NCI-H748 (cell line): Measurements from ENCODE around the gene NT5DC3.

ENCODE experiments used
- DNase-seq: peaks from one replicate; lab custom pipeline; 2025; ENCODE audit not compliant: unreplicated experiment; lab: John Stamatoyannopoulos, UW

The NT5DC3 gene

DNA sequence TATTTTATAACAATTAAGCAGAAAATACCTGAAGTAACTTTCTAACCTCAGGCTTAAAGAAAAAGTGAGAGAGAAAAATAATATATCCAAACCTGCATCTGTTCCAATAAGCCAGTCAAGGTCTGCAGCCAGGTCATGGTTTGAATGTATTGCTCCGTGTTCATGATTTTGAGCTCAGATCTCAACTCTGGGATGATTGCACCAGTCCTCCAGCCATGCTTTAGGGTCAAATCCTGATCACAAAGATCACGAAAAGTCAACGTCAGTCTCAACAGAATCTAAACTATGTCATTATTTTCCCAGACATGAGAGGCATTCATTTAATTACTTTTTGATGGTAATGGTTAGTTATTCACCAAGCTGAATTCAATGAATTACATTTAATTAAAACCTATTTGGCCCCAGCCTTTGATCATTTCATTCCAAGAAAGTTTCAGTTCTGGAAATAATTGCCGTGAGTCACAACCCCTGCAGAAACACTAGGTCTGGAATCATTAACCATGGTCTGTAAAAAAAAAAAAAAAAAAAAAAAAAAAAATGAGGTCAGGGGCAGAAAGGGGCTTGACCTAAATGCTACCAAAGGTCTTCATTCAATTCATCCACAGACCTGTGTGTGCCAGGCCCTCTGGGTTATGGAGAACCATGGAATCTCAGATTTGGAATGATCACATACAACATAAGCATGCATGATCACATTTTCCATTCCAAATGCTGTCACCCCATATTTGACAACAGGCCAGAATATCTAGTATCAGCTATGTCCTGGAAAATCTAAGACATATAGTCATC, 55.6 kb downstream of the NT5DC3 start:
- no peak for DNase-seq

- DNase-seq = no peak
Observed at GRCh38 chr12:103783744-103784664, 57.0 kb downstream of the NT5DC3 start.

DNA sequence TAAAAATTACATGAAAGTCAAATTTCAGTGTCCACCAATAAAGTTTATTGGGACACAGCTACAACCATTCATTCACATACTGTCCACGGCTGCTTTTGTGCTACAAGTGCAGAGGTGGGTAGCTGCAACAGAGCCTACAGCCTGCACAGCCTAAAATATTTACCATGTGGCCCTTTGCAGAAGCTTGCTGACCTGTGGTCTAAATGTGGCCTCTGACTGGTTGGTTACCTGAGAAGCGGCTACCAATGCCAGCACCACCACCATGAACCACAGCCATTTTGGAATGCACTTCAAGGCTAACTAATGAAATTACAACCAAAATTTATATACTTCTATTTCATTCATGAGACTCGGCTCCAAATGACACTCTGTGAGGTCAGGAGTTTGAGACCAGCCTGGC, 58.6 kb downstream of the NT5DC3 start:
- DNase-seq = no peak

- DNase-seq = no peak
Observed at GRCh38 chr12:103780992-103781391, 60.0 kb downstream of the NT5DC3 start.

DNA sequence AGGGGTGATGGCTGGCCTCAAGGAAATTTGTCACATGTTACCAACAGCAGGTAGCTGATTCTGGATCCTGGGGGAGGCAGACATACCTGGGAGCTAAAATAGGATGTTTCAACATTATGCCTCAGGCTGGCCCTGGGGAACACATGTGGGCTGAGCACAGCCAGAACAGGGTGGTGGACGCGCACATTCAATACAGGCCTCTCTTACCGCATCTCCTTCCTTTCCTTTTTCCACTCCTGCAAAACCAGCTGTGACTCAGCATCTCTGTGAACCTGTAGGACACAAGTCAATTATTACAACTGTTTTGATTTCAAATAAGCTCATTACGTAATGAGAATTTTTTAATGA, 61.0 kb downstream of the NT5DC3 start:
- DNase-seq = no peak

GRCh38 chr12:103779410-103780092, 61.5 kb downstream of the NT5DC3 start:
- DNase-seq = no peak

DNA sequence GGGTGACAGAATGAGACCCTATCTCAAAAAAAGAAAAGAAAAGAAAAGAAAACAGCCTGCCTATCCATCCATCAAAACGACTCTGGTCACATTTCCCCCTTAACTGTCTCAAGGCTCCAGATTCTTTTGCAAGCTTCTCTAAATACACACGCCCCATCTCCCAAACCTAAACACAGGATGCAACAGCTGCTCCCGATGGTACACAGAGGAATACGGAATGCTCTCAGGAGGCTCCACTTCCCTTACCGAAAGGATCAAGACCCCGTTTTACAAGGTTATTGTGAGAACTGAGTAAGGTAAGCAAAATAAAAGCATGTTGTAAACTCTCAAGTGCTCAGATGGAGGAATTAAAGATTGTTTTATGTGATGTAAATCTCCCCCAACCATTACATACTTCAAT, 62.3 kb downstream of the NT5DC3 start:
- DNase-seq = no peak

- DNase-seq = no peak
Observed at GRCh38 chr12:103774977-103775560, 66.0 kb downstream of the NT5DC3 start.

DNA sequence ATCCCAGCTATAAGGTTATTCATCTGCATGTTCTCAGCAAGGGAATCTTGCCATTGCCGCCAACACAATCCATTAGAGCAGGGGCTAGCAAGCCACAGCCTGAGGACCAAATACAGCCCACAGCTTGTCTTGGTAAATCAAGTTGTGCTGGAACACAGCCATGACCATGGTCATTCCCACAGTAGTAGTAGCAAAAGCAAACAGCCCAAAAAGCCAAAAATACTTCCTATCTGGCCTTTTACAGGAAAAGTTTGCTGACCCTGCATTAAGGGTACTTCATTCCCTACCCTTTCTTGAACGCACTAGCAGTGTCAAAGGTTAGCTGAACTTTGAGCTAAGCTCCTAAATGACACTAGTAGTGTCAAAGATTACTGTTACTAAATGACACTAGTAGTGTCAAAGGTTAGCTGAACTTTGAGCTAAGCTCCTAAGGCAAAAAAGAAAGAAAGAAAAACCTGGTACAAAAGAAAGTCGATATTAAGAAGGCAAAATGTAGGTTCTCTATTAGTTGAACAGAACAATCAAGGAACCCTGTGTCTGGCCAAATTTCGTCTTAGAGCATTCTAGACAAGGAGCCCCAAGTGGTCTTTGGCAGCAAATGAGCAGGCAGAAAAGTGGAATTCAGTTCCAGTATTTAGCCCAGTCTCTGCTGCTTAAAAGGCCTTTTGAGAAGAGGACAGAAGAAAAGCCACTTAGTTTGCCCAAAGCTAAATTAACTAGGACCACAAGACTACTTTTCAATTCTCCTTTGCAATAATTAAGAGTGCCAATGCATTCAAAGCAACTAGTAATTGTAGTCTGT, 67.7 kb downstream of the NT5DC3 start:
- no peak for DNase-seq

DNA sequence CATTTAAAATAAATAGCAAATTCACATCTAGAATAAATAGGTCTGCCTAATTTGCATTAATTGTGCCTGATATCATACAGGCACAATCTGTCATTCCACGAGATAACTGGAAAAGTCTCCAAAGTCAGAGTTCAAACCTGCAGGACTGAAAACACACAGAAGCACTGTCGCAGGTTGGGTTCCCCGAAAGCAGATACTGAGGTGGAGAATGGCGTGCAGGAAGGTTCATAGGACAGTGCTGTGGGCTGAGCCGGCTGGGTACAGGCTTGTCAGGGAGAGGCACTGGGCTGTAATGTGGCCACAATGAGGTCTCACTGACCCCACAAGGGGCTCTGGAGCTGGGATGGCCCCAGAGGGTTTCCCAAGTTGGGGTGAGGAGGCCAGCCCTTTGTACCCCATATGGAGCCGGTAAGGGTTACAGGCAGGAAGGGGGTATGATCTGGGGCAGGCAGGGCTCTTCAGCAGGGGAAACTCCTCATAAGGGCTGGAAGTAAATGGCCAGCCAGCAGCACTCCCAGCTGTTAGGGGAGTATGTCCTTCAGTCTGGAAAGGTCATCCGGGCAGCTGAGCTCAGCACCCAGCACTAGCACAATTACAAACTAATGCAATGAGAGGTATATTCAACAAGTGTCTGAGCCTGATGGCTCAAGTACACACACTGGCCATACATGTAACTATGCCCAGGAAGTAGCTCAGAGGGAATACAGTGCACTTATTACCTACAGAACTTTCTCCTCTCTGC, 68.5 kb downstream of the NT5DC3 start:
- DNase-seq = no peak

DNA sequence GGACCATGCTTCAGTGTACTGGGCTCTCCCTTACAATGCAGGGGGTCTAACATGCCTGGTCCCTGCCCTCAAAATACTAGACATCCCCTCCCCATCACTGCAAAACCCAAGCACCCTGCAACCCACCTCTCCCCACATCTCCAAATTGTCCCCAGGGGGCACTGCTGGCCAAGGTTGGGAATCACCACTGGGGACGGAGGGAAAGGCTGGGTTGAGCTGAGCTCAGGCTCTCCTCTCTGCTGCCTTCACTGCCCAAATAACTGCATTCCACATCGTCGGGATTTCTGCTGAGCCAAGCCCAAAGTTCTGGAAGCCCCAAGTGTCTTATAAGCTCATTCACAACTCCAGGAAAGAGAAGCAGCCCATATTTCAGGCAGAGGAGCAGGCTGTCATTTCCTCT, 69.6 kb downstream of the NT5DC3 start:
- peak; percentile 53 for DNase-seq

DNA sequence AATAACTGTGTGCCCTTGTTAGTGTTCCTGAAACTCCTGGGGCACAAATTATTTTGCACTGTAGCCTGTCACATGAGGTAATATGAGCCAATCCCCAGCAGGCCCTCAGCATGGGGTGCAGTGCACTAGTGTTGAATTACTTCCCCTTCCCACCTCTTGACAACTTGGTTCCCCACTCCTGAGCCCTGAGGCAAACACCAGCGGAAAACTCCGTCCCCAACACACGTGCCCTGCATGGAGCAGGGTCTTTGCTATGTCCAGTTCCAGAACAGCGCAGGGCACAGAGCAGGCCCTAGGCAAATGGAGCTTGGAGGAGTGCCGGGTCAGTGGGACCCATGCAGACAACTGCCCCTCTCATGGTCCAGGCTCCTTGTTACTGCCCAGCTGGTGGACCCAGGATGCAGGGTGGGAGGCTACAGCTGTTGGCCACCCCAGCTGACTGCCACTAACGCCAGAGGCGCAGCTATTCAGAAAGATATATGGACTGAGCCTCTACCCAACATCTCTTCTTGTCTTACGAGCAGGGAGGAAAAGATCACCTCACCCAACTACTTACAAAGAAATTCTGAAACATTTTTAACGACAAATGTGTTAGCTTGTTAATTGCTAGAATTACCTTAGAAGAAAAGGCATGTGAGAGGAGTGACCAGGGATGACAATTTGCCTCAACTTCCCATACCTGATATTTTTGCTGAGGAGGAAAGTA, 71.6 kb downstream of the NT5DC3 start:
- no peak for DNase-seq

GRCh38 chr12:103768467-103769123, 72.4 kb downstream of the NT5DC3 start:
- no peak for DNase-seq

DNA sequence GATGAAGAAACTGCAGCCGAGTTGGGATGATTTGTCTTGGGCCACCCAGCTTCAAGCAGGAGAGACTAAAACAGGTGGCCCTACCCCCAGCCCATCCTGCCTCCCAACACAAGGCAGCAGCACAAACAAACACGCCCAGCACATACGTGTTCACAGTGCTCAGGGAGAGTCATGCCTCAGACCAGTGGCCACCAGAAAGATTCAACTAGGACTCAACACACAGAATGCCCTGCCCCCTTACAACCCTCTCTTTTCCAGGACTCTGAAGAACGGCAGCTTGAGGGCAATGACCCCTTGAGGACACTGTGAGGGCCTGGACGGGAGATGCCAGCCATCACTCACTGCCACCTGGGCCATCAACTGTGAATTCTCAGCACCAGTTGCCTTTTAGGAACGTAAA, 75.0 kb downstream of the NT5DC3 start:
- DNase-seq = no peak

DNA sequence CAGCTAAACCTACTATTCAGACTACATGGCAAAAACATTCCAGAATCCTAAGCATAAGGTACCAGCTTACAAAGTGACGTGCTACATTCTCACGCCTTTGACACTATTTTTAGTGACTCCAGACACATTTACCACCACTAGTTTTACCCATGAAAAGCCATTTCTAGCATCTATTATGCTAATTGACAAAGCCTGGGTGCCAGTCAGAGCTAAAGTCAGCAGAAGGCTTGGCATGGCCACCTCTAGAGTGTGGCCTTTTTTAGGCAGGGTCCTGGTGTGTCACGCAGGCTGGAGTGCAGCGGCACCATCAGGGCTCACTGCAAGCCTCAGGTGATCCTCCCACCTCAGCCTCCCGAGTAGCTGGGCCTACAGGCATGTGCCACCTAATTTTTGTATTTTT, 75.7 kb downstream of the NT5DC3 start:
- DNase-seq = no peak

GRCh38 chr12:103762473-103762872, 78.6 kb downstream of the NT5DC3 start:
- DNase-seq = no peak

DNA sequence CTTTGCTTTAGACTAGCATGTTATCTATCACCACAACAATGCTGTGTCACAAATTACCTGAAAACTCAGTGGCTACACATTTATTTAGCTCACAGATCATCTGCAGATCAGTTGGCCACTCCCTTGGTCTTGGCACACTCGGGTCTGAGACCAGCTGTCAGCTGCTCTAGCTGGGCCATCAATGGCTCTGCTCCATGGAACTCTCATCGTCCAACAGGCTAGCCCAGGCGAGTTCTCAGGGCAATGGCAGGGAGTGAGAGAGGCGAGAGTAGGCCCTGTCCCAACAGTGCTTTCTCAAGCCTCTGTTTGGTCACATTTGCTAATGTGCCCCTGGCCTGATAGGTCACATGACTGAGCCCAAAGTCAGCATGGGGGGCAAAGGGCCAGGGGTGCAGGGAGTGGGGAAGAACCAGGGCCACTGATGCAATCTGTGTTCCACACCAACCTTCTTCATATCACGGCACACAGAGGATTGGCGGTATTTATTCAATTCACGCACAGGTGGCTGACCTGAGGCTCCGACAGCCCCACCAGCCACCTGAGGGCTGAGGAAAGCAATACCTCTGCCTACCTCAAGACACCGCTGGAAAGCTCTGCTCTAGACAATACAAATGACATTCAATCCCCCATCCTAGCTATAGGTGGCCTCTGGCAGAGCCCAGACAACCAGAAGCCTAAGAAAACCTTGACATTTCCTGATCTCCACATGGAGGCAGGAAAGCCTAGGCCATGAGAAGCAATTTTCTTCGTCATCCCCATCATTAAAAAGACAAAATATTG, 82.5 kb downstream of the NT5DC3 start:
- no peak for DNase-seq

- no peak for DNase-seq
Observed at GRCh38 chr12:103757248-103757647, 83.8 kb downstream of the NT5DC3 start.
